ENCODE data around the gene DTWD2.
"Not testable (repeated sequence)": the region's sequence is repeated elsewhere in the genome, so short reads cannot be mapped to it uniquely, and the experiment has no call there.

Gene DTWD2

GRCh38 chr5:118857700-118858099 is 130.6 kb downstream of the DTWD2 start:
- H3K27ac ChIP-seq (ENCODE audit: low read depth, low read length), result no peak overlapping the region
- no peaks in the 10 kb centered on the region for H3K27me3 ChIP-seq (ENCODE audit: control insufficient read depth in 1 of 2, insufficient read depth in 2 of 2, low read length in 2 of 2)

DNA sequence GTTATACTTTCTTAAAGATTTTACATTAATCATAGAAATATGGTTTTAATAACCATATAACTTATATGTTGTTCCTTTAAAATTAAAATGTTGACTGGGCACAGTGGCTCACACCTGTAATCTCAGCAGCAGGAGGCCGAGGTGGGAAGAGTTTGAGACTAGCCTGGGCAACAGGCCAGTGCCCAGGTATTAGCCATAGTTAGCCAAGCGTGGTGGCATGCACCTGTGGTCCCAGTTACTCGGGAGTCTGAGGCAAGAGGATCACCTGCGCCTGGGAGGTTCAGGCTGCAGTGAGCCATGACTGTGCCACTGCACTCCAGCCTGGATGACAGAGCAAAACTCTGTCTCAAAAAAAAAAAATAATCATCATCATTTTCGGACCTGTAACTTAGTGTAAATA is 133.5 kb downstream of the DTWD2 start:
- Histone ChIP-seq H3K4me3 (ENCODE audit: low read depth in 1 of 2, low read length in 2 of 2) (no peak overlapping the region), H3K9ac (ENCODE audit: low read length) (no peak overlapping the region), H3K27me3 (ENCODE audit: control insufficient read depth in 1 of 2, insufficient read depth in 2 of 2, low read length in 2 of 2) (no peaks in the 10 kb centered on the region), H3K36me3 (ENCODE audit: insufficient read depth, low read length) (no peaks in the 10 kb centered on the region), H3K4me1 (ENCODE audit: insufficient read depth, low read length) (no peaks in the 10 kb centered on the region), H3K9me3 (ENCODE audit: low read length) (no peaks in the 10 kb centered on the region), H3K27ac (ENCODE audit: low read depth, low read length) (no peak overlapping the region)

More at GRCh38 chr5:118857700-118858099, 130.6 kb downstream of the DTWD2 start:
- Histone ChIP-seq H3K4me3 (ENCODE audit: low read depth in 1 of 2, low read length in 2 of 2) (no peak overlapping the region), H3K4me1 (ENCODE audit: insufficient read depth, low read length) (no peaks in the 10 kb centered on the region), H3K36me3 (ENCODE audit: insufficient read depth, low read length) (no peaks in the 10 kb centered on the region), H3K9ac (ENCODE audit: low read length) (no peak overlapping the region), H3K9me3 (ENCODE audit: low read length) (no peaks in the 10 kb centered on the region)

GRCh38 chr5:118851785-118852184 is 136.6 kb downstream of the DTWD2 start:
- not testable (repeated sequence) for H3K4me3 ChIP-seq (ENCODE audit: low read depth in 1 of 2, low read length in 2 of 2); H3K4me1 ChIP-seq (ENCODE audit: insufficient read depth, low read length); H3K27ac ChIP-seq (ENCODE audit: low read depth, low read length); H3K36me3 ChIP-seq (ENCODE audit: insufficient read depth, low read length); H3K9ac ChIP-seq (ENCODE audit: low read length); H3K27me3 ChIP-seq (ENCODE audit: control insufficient read depth in 1 of 2, insufficient read depth in 2 of 2, low read length in 2 of 2); H3K9me3 ChIP-seq (ENCODE audit: low read length)

- not testable (repeated sequence) for H3K4me1 ChIP-seq (ENCODE audit: insufficient read depth, low read length); H3K27ac ChIP-seq (ENCODE audit: low read depth, low read length); H3K36me3 ChIP-seq (ENCODE audit: insufficient read depth, low read length); H3K4me3 ChIP-seq (ENCODE audit: low read depth in 1 of 2, low read length in 2 of 2); H3K9ac ChIP-seq (ENCODE audit: low read length); H3K9me3 ChIP-seq (ENCODE audit: low read length); H3K27me3 ChIP-seq (ENCODE audit: control insufficient read depth in 1 of 2, insufficient read depth in 2 of 2, low read length in 2 of 2)
Observed at GRCh38 chr5:118849507-118849906, 138.8 kb downstream of the DTWD2 start.

- no peaks in the 10 kb centered on the region for H3K4me1 ChIP-seq (ENCODE audit: insufficient read depth, low read length)
- no peaks in the 10 kb centered on the region for H3K27me3 ChIP-seq (ENCODE audit: control insufficient read depth in 1 of 2, insufficient read depth in 2 of 2, low read length in 2 of 2)
- no peak overlapping the region for H3K27ac ChIP-seq (ENCODE audit: low read depth, low read length)
- no peak overlapping the region for H3K9ac ChIP-seq (ENCODE audit: low read length)
- H3K36me3 ChIP-seq (ENCODE audit: insufficient read depth, low read length), result no peaks in the 10 kb centered on the region
- no peak overlapping the region for H3K4me3 ChIP-seq (ENCODE audit: low read depth in 1 of 2, low read length in 2 of 2)
- H3K9me3 ChIP-seq (ENCODE audit: low read length), result no peaks in the 10 kb centered on the region
Observed at GRCh38 chr5:118844351-118844750, 144.0 kb downstream of the DTWD2 start.

- Histone ChIP-seq H3K9ac (ENCODE audit: low read length) (no peak overlapping the region), H3K9me3 (ENCODE audit: low read length) (no peaks in the 10 kb centered on the region), H3K27me3 (ENCODE audit: control insufficient read depth in 1 of 2, insufficient read depth in 2 of 2, low read length in 2 of 2) (no peaks in the 10 kb centered on the region), H3K4me3 (ENCODE audit: low read depth in 1 of 2, low read length in 2 of 2) (no peak overlapping the region), H3K4me1 (ENCODE audit: insufficient read depth, low read length) (no peaks in the 10 kb centered on the region), H3K27ac (ENCODE audit: low read depth, low read length) (no peak overlapping the region), H3K36me3 (ENCODE audit: insufficient read depth, low read length) (no peaks in the 10 kb centered on the region)
Observed at GRCh38 chr5:118834710-118835109, 153.6 kb downstream of the DTWD2 start.

DNA sequence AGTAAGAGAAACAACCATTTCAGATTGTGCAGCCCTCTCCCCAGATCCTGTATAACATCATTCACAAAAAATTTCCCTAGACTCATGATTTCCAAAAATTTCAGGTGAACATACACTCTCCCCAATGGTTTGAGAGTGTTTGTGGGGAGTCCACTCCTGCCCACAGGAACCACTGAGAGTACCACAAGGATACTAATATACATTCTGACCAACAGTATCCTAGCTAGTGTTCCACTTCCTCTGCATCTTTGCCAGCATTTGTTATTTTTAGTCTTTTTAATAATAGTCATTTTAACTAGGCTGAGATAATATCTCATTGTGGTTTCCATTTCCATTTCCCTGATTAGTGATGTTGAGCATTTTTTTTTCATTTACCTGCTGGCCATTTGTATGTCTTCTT is 155.4 kb downstream of the DTWD2 start:
- no peak overlapping the region for H3K27ac ChIP-seq (ENCODE audit: low read depth, low read length)
- no peak overlapping the region for H3K9ac ChIP-seq (ENCODE audit: low read length)
- no peaks in the 10 kb centered on the region for H3K4me1 ChIP-seq (ENCODE audit: insufficient read depth, low read length)

DNA sequence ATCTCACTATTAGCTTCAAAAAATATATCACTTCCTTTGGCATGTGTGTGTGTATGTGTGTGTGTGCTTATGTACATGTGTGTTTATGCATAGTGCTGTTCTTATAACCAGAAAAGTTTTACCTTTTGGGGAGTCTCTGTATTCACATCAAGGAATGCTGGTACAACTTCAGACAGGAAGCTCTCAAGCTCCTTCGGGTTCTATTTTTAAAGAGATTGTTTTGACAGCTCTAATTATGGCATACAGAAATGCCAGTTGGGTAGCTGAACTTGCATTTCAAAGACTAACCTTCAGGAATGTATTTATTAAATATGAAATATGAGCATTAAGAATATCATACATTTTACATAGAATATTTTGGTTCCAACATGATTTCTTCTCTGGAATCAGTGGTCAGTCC is 163.1 kb downstream of the DTWD2 start:
- Histone ChIP-seq H3K9ac (ENCODE audit: low read length) (no peak overlapping the region), H3K27me3 (ENCODE audit: control insufficient read depth in 1 of 2, insufficient read depth in 2 of 2, low read length in 2 of 2) (no peaks in the 10 kb centered on the region), H3K4me1 (ENCODE audit: insufficient read depth, low read length) (no peaks in the 10 kb centered on the region), H3K36me3 (ENCODE audit: insufficient read depth, low read length) (no peaks in the 10 kb centered on the region), H3K27ac (ENCODE audit: low read depth, low read length) (no peak overlapping the region), H3K9me3 (ENCODE audit: low read length) (no peaks in the 10 kb centered on the region), H3K4me3 (ENCODE audit: low read depth in 1 of 2, low read length in 2 of 2) (no peak overlapping the region)

More for the DNA sequence above, 155.4 kb downstream of the DTWD2 start:
- H3K36me3 ChIP-seq (ENCODE audit: insufficient read depth, low read length), result no peaks in the 10 kb centered on the region
- H3K9me3 ChIP-seq (ENCODE audit: low read length), result no peaks in the 10 kb centered on the region
- H3K27me3 ChIP-seq (ENCODE audit: control insufficient read depth in 1 of 2, insufficient read depth in 2 of 2, low read length in 2 of 2), result no peaks in the 10 kb centered on the region
- H3K4me3 ChIP-seq (ENCODE audit: low read depth in 1 of 2, low read length in 2 of 2), result no peak overlapping the region

- Histone ChIP-seq H3K9me3 (ENCODE audit: low read length) (no peaks in the 10 kb centered on the region), H3K9ac (ENCODE audit: low read length) (no peak overlapping the region), H3K4me3 (ENCODE audit: low read depth in 1 of 2, low read length in 2 of 2) (no peak overlapping the region), H3K27me3 (ENCODE audit: control insufficient read depth in 1 of 2, insufficient read depth in 2 of 2, low read length in 2 of 2) (no peaks in the 10 kb centered on the region), H3K27ac (ENCODE audit: low read depth, low read length) (no peak overlapping the region), H3K4me1 (ENCODE audit: insufficient read depth, low read length) (no peaks in the 10 kb centered on the region), H3K36me3 (ENCODE audit: insufficient read depth, low read length) (no peaks in the 10 kb centered on the region)
Observed at GRCh38 chr5:118818604-118819003, 169.7 kb downstream of the DTWD2 start.

DNA sequence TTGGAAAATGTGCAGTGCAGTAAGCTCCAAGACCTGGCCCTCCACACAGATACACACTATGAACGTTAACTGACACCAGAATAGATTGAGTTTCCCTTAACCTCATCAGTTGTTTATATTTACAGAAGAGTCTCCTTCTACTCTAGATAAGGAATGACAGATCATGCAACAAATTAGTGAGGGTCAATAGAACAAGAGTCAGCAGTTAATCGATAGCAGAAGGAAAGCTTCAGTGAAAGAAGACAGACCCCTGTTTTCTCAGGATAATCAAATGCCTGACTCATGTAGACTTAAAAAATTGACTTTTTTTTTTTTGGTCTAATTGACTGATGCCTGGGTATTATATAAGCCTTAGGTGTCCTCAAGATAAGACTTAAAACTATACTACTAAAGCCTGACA is 179.9 kb downstream of the DTWD2 start:
- Histone ChIP-seq H3K27me3 (ENCODE audit: control insufficient read depth in 1 of 2, insufficient read depth in 2 of 2, low read length in 2 of 2) (no peaks in the 10 kb centered on the region), H3K4me1 (ENCODE audit: insufficient read depth, low read length) (no peaks in the 10 kb centered on the region), H3K9me3 (ENCODE audit: low read length) (no peaks in the 10 kb centered on the region), H3K27ac (ENCODE audit: low read depth, low read length) (no peak overlapping the region), H3K36me3 (ENCODE audit: insufficient read depth, low read length) (no peaks in the 10 kb centered on the region), H3K4me3 (ENCODE audit: low read depth in 1 of 2, low read length in 2 of 2) (no peak overlapping the region), H3K9ac (ENCODE audit: low read length) (no peak overlapping the region)

GRCh38 chr5:118806571-118806970 is 181.8 kb downstream of the DTWD2 start:
- H3K36me3 ChIP-seq (ENCODE audit: insufficient read depth, low read length), result no peaks in the 10 kb centered on the region
- H3K27me3 ChIP-seq (ENCODE audit: control insufficient read depth in 1 of 2, insufficient read depth in 2 of 2, low read length in 2 of 2), result no peaks in the 10 kb centered on the region
- H3K4me3 ChIP-seq (ENCODE audit: low read depth in 1 of 2, low read length in 2 of 2), result no peak overlapping the region
- no peaks in the 10 kb centered on the region for H3K9me3 ChIP-seq (ENCODE audit: low read length)
- no peak overlapping the region for H3K27ac ChIP-seq (ENCODE audit: low read depth, low read length)
- H3K4me1 ChIP-seq (ENCODE audit: insufficient read depth, low read length), result no peaks in the 10 kb centered on the region
- H3K9ac ChIP-seq (ENCODE audit: low read length), result no peak overlapping the region

DNA sequence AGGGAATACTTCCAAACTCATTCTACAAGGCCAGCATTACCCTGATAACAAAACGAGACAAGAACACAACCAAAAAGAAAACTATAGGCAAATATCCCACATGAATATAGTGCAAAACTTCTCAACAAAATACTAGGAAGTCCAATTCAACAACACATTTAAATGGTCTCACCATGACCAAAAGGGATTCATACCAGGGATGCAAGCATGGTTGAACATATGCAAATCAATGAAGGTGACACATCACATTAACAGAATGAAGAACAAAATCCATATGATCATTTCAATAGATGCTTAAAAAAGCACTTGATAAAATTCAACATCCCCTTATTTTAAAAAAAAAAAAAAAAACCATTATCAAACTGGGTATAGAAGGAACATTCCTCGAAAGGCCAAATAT is 186.0 kb downstream of the DTWD2 start:
- Histone ChIP-seq H3K36me3 (ENCODE audit: insufficient read depth, low read length) (no peaks in the 10 kb centered on the region), H3K9me3 (ENCODE audit: low read length) (no peaks in the 10 kb centered on the region), H3K4me3 (ENCODE audit: low read depth in 1 of 2, low read length in 2 of 2) (no peak overlapping the region), H3K9ac (ENCODE audit: low read length) (no peak overlapping the region), H3K27me3 (ENCODE audit: control insufficient read depth in 1 of 2, insufficient read depth in 2 of 2, low read length in 2 of 2) (no peaks in the 10 kb centered on the region), H3K4me1 (ENCODE audit: insufficient read depth, low read length) (no peaks in the 10 kb centered on the region), H3K27ac (ENCODE audit: low read depth, low read length) (no peak overlapping the region)

Data from muscle layer of colon (tissue), 2 donors.